Liver (tissue), 9 donors: ENCODE data around the gene DENND4C. TPM values are rescaled to one million over a fixed set of nuclear protein-coding genes. Genes with fewer than 3 reads are reported as not detected.

ENCODE experiments used
- DNase-seq: peaks from one replicate; pipeline ENCODE4 v3.0.0-alpha.2; 2017; ENCODE audit warnings: low spot score
- H3K27ac ChIP-seq, 2 donors: one replicate each; pipeline ENCODE4 v1.7.0; 2013; ENCODE audit warnings: inconsistent platforms in 2 of 2, low read length in 2 of 2, control low read depth in 1 of 2, low read depth in 1 of 2, mild to moderate bottlenecking in 1 of 2
- H3K27me3 ChIP-seq, 4 donors: one replicate each; pipeline versions ENCODE4 v1.6.1 to v1.7.0; 2013; ENCODE audit warnings: low read length in 3 of 4, inconsistent platforms in 1 of 4, mild to moderate bottlenecking in 1 of 4, moderate library complexity in 1 of 4; ENCODE audit not compliant: control insufficient read depth in 4 of 4, insufficient read depth in 4 of 4
- H3K36me3 ChIP-seq, 4 donors: one replicate each; pipeline versions ENCODE4 v1.6.1 to v1.7.0; 2013; ENCODE audit warnings: low read length in 3 of 4, mild to moderate bottlenecking in 3 of 4, low read depth in 1 of 4, moderate library complexity in 1 of 4; ENCODE audit not compliant: control insufficient read depth in 4 of 4, insufficient read depth in 3 of 4
- H3K4me1 ChIP-seq, 4 donors: one replicate each; pipeline versions ENCODE4 v1.6.1 to v1.7.0; 2013; ENCODE audit warnings: low read length in 3 of 4, mild to moderate bottlenecking in 3 of 4, moderate library complexity in 1 of 4; ENCODE audit not compliant: control insufficient read depth in 4 of 4, insufficient read depth in 4 of 4
- H3K4me3 ChIP-seq, 3 donors: one replicate each; pipeline versions ENCODE4 v1.6.1 to v1.7.0; 2013; ENCODE audit warnings: low read length in 3 of 3, control low read depth in 1 of 3, low read depth in 1 of 3, mild to moderate bottlenecking in 1 of 3
- H3K9ac ChIP-seq, 2 donors: one replicate each; pipeline ENCODE4 v1.7.0; 2013; ENCODE audit warnings: low read length in 2 of 2, mild to moderate bottlenecking in 2 of 2, moderate library complexity in 2 of 2, control low read depth in 1 of 2, low read depth in 1 of 2
- H3K9me3 ChIP-seq, 4 donors: one replicate each; pipeline versions ENCODE4 v1.6.1 to v1.7.0; 2013; ENCODE audit warnings: low read length in 3 of 4; ENCODE audit not compliant: control insufficient read depth in 4 of 4
- ATF3 ChIP-seq: IDR thresholded peaks from 2 replicates; pipeline ENCODE4 v1.6.1; 2016; ENCODE audit warnings: antibody characterized with exemption
- CTCF ChIP-seq: fragments of 150-350 bp; IDR thresholded peaks from 2 replicates; pipeline ENCODE4 v1.5.1; 2017; ENCODE audit warnings: improper control_type of control experiment, low read depth, low read length; ENCODE audit not compliant: missing input control
- FOXA1 ChIP-seq: IDR thresholded peaks from 2 replicates; pipeline ENCODE4 v1.6.1; 2016; ENCODE audit warnings: antibody characterized with exemption
- FOXA2 ChIP-seq: IDR thresholded peaks from 2 replicates; pipeline ENCODE4 v1.6.1; 2016; ENCODE audit warnings: antibody characterized with exemption
- GABPA ChIP-seq, 2 donors: IDR thresholded peaks in 1 of 2; conservative IDR thresholded peaks in 1 of 2; 2 replicates each; pipeline ENCODE4 v1.6.1; 2016; ENCODE audit warnings: antibody characterized with exemption in 2 of 2, mild to moderate bottlenecking in 1 of 2, moderate library complexity in 1 of 2
- HNF4G ChIP-seq: IDR thresholded peaks from 2 replicates; pipeline ENCODE4 v1.6.1; 2016; ENCODE audit warnings: antibody characterized with exemption
- JUND ChIP-seq, 2 donors: IDR thresholded peaks; 2 replicates each; pipeline ENCODE4 v1.6.1; 2016; ENCODE audit warnings: antibody characterized with exemption in 2 of 2
- MAX ChIP-seq: IDR thresholded peaks from 2 replicates; pipeline ENCODE4 v1.6.1; 2016; ENCODE audit warnings: antibody characterized with exemption
- NR2F2 ChIP-seq: IDR thresholded peaks from 2 replicates; pipeline ENCODE4 v1.6.1; 2016; ENCODE audit warnings: antibody characterized with exemption
- RAD21 ChIP-seq, 2 donors: IDR thresholded peaks; 2 replicates each; pipeline ENCODE4 v1.6.1; 2016; ENCODE audit warnings: antibody characterized with exemption in 2 of 2, mild to moderate bottlenecking in 2 of 2
- REST ChIP-seq: IDR thresholded peaks from 2 replicates; pipeline ENCODE4 v1.6.1; 2016; ENCODE audit warnings: antibody characterized with exemption, mild to moderate bottlenecking
- RXRA ChIP-seq, 2 donors: IDR thresholded peaks; 2 replicates each; pipeline ENCODE4 v1.6.1; 2017 to 2018; ENCODE audit warnings: antibody characterized with exemption in 2 of 2, mild to moderate bottlenecking in 1 of 2
- SP1 ChIP-seq: IDR thresholded peaks from 2 replicates; pipeline ENCODE4 v1.6.1; 2018; ENCODE audit warnings: antibody characterized with exemption, mild to moderate bottlenecking
- TAF1 ChIP-seq: conservative IDR thresholded peaks from 2 replicates; pipeline ENCODE4 v1.6.1; 2016; ENCODE audit warnings: antibody characterized with exemption, mild to moderate bottlenecking
- YY1 ChIP-seq: IDR thresholded peaks from 2 replicates; pipeline ENCODE4 v1.6.1; 2016; ENCODE audit warnings: antibody characterized with exemption, mild to moderate bottlenecking
- WGBS: extraction: QIAGEN DNeasy Blood & Tissue Kit; methylation state at CpG from one replicate; pipeline ENCODE4 v1.1.7; 2013; 5-methylcytosine and 5-hydroxymethylcytosine counted together
- polyA plus RNA-seq, 2 donors: library from polyadenylated mRNA; stranded (reverse) in 1 of 2; unstranded in 1 of 2; fragments of 200-250 nt in 1 of 2; fragments of >200 nt in 1 of 2; fragmentation: Nextera tagmentation in 1 of 2; extraction: Ambion mirVana in 1 of 2; gene quantifications; one replicate each; pipeline versions ENCODE4 v1.2.1 to v1.2.3, GENCODE V29; 2013 to 2015
- total RNA-seq, 2 donors: library from RNA; depleted of rRNA; stranded (reverse); fragments of >200 nt; gene quantifications; one replicate each; pipeline ENCODE4 v1.2.3, GENCODE V29; 2014
- donor health status: healthy.
- donor health status: healthy.
- donor health status: healthy.
- donor health status: healthy.
- donor health status: healthy.

DENND4C gene
- total and polyA plus RNA-seq, 4 donors, result 6.9 to 54.9 (median 14.8) TPM

- Histone ChIP-seq H3K4me1 (peaks cover 0 to 3% (median under 1%) of the 10 kb centered on the region in 4 donors), H3K27ac (no peak overlapping the region), H3K27me3 (no peaks in the 10 kb centered on the region), H3K4me3 (no peak overlapping the region), H3K9me3 (no peaks in the 10 kb centered on the region), H3K9ac (no peak overlapping the region), H3K36me3 (no peaks in the 10 kb centered on the region)
- WGBS, result 94% methylated on average over 7 of the region's 7 CpGs
- DNase-seq, result no peak
- no peak for TF ChIP-seq REST
- no peak for TF ChIP-seq TAF1
- TF ChIP-seq FOXA1, result no peak
- no peak for TF ChIP-seq MAX
- TF ChIP-seq JUND (IDR thresholded peaks at IDR 0.05), result no peak
- no peak for TF ChIP-seq SP1
Measured at GRCh38 chr9:19224563-19224962, 5.9 kb upstream of the DENND4C start.

- DNase-seq, result peak; percentile 72
- Histone ChIP-seq H3K4me3 (peak overlapping the region; percentile 59 to 99 (median 79)), H3K27ac (peak overlapping the region; percentile 98 to 99), H3K36me3 (no peaks in the 10 kb centered on the region), H3K9ac (peak overlapping the region; percentile 10 to 49), H3K27me3 (no peaks in the 10 kb centered on the region), H3K9me3 (no peaks in the 10 kb centered on the region), H3K4me1 (peaks cover 2 to 21% (median 13%) of the 10 kb centered on the region in 4 donors)
- TF ChIP-seq RAD21 (IDR thresholded peaks at IDR 0.05) (no peak), HNF4G (no peak), RXRA (IDR thresholded peaks at IDR 0.05) (peak; percentile 40 to 47), GABPA (IDR thresholded peaks at IDR 0.05 in 1 of 2, conservative IDR thresholded peaks at IDR 0.05 in 1 of 2) (no peak), JUND (IDR thresholded peaks at IDR 0.05) (no peak), REST (peak; percentile 27), FOXA1 (no peak), YY1 (no peak), FOXA2 (no peak), NR2F2 (no peak), MAX (no peak), SP1 (no peak), ATF3 (no peak), CTCF (no peak)
- 4% methylated on average over 41 of the region's 41 CpGs for WGBS
Measured at GRCh38 chr9:19229595-19230354, 718 bp upstream of the DENND4C start.
